Loucy (cell line): ENCODE data around the gene ANGPTL7.

Source experiments
- H2AFZ ChIP-seq: fragments of 200-600 bp; sonication (generic); 2 replicates; pipeline ENCODE4 v1.6.0; 2016; ENCODE audit warnings: antibody characterized with exemption, mild to moderate bottlenecking, low read length, moderate library complexity
- H3F3A ChIP-seq: fragments of 200-600 bp; 2 replicates; pipeline ENCODE4 v1.6.0; 2016; ENCODE audit warnings: antibody characterized with exemption, low read depth, mild to moderate bottlenecking
- H3K27me3 ChIP-seq: fragments of 200-600 bp; sonication (generic); 2 replicates; pipeline ENCODE4 v1.6.1; 2014; ENCODE audit warnings: low read length, mild to moderate bottlenecking; ENCODE audit not compliant: insufficient read depth, poor library complexity, severe bottlenecking
- H3K36me3 ChIP-seq: fragments of 200-600 bp; sonication (generic); 2 replicates; pipeline ENCODE4 v1.6.1; 2016; ENCODE audit warnings: low read length; ENCODE audit not compliant: insufficient read depth
- H3K4me1 ChIP-seq: fragments of 200-600 bp; sonication (generic); 2 replicates; pipeline ENCODE4 v1.5.1; 2014; ENCODE audit warnings: low read length, mild to moderate bottlenecking; ENCODE audit not compliant: insufficient read depth, poor library complexity, severe bottlenecking
- H3K4me2 ChIP-seq: fragments of 200-600 bp; sonication (generic); 2 replicates; pipeline ENCODE4 v1.6.0; 2014; ENCODE audit warnings: antibody characterized with exemption, low read length, low read depth, mild to moderate bottlenecking; ENCODE audit not compliant: poor library complexity, severe bottlenecking
- H3K4me3 ChIP-seq: fragments of 200-600 bp; sonication (generic); 2 replicates; pipeline ENCODE4 v1.5.1; 2014; ENCODE audit warnings: low read length, mild to moderate bottlenecking, mixed read lengths; ENCODE audit not compliant: poor library complexity, severe bottlenecking
- H3K79me2 ChIP-seq: fragments of 200-600 bp; sonication (generic); 2 replicates; pipeline ENCODE4 v1.6.1; 2014; ENCODE audit warnings: low read length; ENCODE audit not compliant: insufficient read depth
- H3K9ac ChIP-seq: fragments of 200-600 bp; sonication (generic); 2 replicates; pipeline ENCODE4 v1.6.0; 2014; ENCODE audit warnings: mild to moderate bottlenecking, low read depth, low read length, moderate library complexity; ENCODE audit not compliant: poor library complexity, severe bottlenecking
- H3K9me2 ChIP-seq: fragments of 200-600 bp; sonication (generic); replicated peaks from 2 replicates; pipeline ENCODE4 v1.6.1; 2016; ENCODE audit warnings: low read depth, low read length, mixed read lengths
- H3K9me3 ChIP-seq: fragments of 200-600 bp; sonication (generic); 2 replicates; pipeline ENCODE4 v1.6.1; 2014; ENCODE audit warnings: mild to moderate bottlenecking, antibody characterized with exemption, low read length, low read depth; ENCODE audit not compliant: insufficient read depth
- H4K20me1 ChIP-seq: fragments of 200-600 bp; sonication (generic); 2 replicates; pipeline ENCODE4 v1.6.0; 2014; ENCODE audit warnings: antibody characterized with exemption, low read length, mild to moderate bottlenecking; ENCODE audit not compliant: insufficient read depth, poor library complexity, severe bottlenecking
- CTCF ChIP-seq: fragments of 200-600 bp; sonication (generic); conservative IDR thresholded peaks from 2 replicates; pipeline ENCODE4 v1.5.1; 2014; ENCODE audit warnings: mild to moderate bottlenecking, antibody characterized with exemption, low read length
- EZH2phosphoT487 ChIP-seq: fragments of 200-600 bp; IDR thresholded peaks from 2 replicates; pipeline ENCODE4 v1.6.1; 2018; ENCODE audit warnings: antibody characterized with exemption, mild to moderate bottlenecking, moderate library complexity, borderline replicate concordance

ANGPTL7 gene

DNA sequence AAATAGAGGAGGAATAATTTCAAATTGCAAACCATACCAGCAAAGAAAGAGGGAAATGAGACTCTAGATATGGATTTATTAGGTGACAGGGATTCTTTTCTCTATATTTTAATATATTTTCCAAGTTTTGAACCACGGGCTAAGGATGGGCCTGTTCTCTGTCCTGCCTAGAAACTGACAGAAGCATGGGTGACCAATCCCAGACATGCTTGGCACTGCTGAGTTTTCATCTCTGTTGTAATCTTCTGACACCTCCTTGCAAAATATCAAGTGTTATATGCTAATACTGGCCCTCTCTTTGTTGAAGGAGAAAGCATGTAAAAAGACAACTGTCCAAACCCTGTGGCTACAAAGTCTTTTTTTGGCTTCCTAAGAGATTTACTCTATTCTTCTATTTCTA lies 774 bp upstream of the ANGPTL7 start:
- H4K20me1 ChIP-seq: no peaks in the 10 kb centered on the region
- no peak overlapping the region for H3K4me3 ChIP-seq
- H3K9me2 ChIP-seq: no peaks in the 10 kb centered on the region
- H3K27me3 ChIP-seq: no peaks in the 10 kb centered on the region
- peaks cover 49% of the 10 kb centered on the region; the same call in 1 of the 2 replicates for H3K36me3 ChIP-seq
- H2AFZ ChIP-seq: no peak overlapping the region
- no peaks in the 10 kb centered on the region for H3K9me3 ChIP-seq
- H3K79me2 ChIP-seq: no peaks in the 10 kb centered on the region
- H3K9ac ChIP-seq: no peak overlapping the region
- TF ChIP-seq CTCF: no peak
- H3F3A ChIP-seq: no peaks in the 10 kb centered on the region
- no peak overlapping the region for H3K4me2 ChIP-seq
- no peaks in the 10 kb centered on the region for H3K4me1 ChIP-seq

- Histone ChIP-seq H3K27me3 (no peaks in the 10 kb centered on the region), H3K36me3 (peaks cover 84% of the 10 kb centered on the region; the same call in 1 of the 2 replicates), H4K20me1 (no peaks in the 10 kb centered on the region)
These were observed 4.2 kb downstream of the ANGPTL7 start for GRCh38 chr1:11193376-11193775.

GRCh38 chr1:11194407-11195176 lies 5.4 kb downstream of the ANGPTL7 start:
- TF ChIP-seq EZH2phosphoT487: no peak
- no peak for TF ChIP-seq CTCF
- H3K9ac ChIP-seq: no peak overlapping the region
- no peaks in the 10 kb centered on the region for H3K9me2 ChIP-seq
- H3K36me3 ChIP-seq: peaks cover 93% of the 10 kb centered on the region; the same call in 1 of the 2 replicates
- no peak overlapping the region for H3K4me3 ChIP-seq
- H3F3A ChIP-seq: no peaks in the 10 kb centered on the region
- H3K79me2 ChIP-seq: no peaks in the 10 kb centered on the region
- no peaks in the 10 kb centered on the region for H3K9me3 ChIP-seq
- no peak overlapping the region for H3K4me2 ChIP-seq
- no peaks in the 10 kb centered on the region for H3K4me1 ChIP-seq
- no peaks in the 10 kb centered on the region for H4K20me1 ChIP-seq
- no peaks in the 10 kb centered on the region for H3K27me3 ChIP-seq
- no peak overlapping the region for H2AFZ ChIP-seq

More at GRCh38 chr1:11193376-11193775, 4.2 kb downstream of the ANGPTL7 start:
- TF ChIP-seq EZH2phosphoT487 (no peak), CTCF (no peak)
- no peak overlapping the region for H3K4me3 ChIP-seq
- H3K4me2 ChIP-seq: no peak overlapping the region
- no peaks in the 10 kb centered on the region for H3K9me3 ChIP-seq
- H3K9ac ChIP-seq: no peak overlapping the region
- no peaks in the 10 kb centered on the region for H3K4me1 ChIP-seq
- no peaks in the 10 kb centered on the region for H3K9me2 ChIP-seq
- no peak overlapping the region for H2AFZ ChIP-seq
- H3F3A ChIP-seq: no peaks in the 10 kb centered on the region
- H3K79me2 ChIP-seq: no peaks in the 10 kb centered on the region
